Cardiac fibroblast (primary cell): ENCODE measurements around the gene GATA5.
A peak's percentile ranks its signal among the peaks of the same experiment; 100 is the strongest.

Experiments
- DNase-seq, 2 donors: peaks; one replicate each; pipeline versions ENCODE4 v3.0.0 to v3.0.0-alpha.2; 2010; ENCODE audit warnings: low read depth in 2 of 2
- H3K4me3 ChIP-seq, 2 donors: replicated peaks in 1 of 2; 1 replicate in 1 of 2; 2 replicates in 1 of 2; pipeline ENCODE4 v1.5.1; 2011; ENCODE audit warnings: low read depth in 2 of 2, low read length in 2 of 2, mild to moderate bottlenecking in 2 of 2, moderate library complexity in 1 of 2
- TF ChIP-seq, protein P1 (sequence below): IDR thresholded peaks from one replicate; pipeline ENCODE4 v1.5.1; 2011; ENCODE audit warnings: low read depth, mild to moderate bottlenecking, low read length, inconsistent platforms

GATA5 gene

DNA sequence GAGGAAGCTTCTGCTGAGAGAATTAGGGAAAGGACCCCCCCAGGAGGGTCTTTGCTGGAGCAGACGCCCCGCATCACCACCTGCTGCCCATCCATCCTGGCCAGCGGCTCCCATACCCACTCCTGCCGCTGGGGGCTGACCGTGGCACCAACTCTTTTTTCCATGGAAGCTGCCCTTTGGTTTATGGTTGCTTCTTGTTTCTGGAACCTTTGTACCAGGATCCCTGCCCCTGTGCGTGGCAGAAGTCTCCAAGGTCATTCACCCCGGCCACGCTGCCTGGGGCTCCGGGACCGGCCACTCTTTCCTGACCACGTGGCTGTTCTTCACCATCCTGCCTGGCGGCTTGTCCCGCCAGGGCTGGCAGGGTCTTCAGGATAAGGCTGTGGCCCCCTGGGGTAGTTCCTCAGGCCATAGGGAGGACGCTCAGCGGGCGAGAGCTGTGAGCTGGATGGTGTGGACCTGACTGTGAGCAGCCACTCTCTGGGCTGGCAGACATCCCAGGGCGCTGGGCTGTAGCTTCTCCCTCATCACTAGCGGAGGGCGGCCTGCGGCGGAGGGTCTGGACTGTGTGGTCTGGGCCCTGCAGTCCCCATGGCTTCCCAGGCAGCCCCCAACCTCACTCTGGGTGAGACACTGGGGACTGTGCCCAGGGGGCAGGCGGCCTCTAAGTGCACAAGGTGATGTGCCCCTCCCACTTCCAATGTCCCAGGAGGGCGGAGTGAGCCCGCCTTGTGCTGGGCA is 25.7 kb downstream of the GATA5 start:
- H3K4me3 ChIP-seq: no peak overlapping the region
- TF ChIP-seq, protein P1, sequence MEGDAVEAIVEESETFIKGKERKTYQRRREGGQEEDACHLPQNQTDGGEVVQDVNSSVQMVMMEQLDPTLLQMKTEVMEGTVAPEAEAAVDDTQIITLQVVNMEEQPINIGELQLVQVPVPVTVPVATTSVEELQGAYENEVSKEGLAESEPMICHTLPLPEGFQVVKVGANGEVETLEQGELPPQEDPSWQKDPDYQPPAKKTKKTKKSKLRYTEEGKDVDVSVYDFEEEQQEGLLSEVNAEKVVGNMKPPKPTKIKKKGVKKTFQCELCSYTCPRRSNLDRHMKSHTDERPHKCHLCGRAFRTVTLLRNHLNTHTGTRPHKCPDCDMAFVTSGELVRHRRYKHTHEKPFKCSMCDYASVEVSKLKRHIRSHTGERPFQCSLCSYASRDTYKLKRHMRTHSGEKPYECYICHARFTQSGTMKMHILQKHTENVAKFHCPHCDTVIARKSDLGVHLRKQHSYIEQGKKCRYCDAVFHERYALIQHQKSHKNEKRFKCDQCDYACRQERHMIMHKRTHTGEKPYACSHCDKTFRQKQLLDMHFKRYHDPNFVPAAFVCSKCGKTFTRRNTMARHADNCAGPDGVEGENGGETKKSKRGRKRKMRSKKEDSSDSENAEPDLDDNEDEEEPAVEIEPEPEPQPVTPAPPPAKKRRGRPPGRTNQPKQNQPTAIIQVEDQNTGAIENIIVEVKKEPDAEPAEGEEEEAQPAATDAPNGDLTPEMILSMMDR: peak; percentile 3
- DNase-seq: no peak

DNA sequence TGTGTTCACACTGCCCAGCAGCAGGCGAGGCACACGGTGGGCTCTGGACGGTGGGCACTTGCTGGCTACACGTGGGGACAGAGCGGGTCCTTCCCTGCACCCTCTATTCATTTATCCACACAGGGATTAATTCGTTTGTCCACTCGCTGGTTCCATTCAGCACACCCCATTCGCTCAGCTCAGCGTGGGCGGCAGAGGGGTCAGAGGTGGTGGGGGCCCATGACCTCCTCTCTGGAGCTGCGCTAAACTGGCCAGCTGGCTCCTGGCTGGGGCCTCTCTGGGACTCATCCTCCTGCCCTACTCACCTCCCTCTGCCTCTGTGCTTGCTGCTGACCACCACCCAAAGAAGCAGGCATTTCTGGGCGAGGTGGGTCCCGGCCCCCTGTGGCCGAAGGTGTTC is 27.0 kb downstream of the GATA5 start:
- no peak for DNase-seq
- TF ChIP-seq, protein P1: no peak
- no peak overlapping the region for H3K4me3 ChIP-seq

DNA sequence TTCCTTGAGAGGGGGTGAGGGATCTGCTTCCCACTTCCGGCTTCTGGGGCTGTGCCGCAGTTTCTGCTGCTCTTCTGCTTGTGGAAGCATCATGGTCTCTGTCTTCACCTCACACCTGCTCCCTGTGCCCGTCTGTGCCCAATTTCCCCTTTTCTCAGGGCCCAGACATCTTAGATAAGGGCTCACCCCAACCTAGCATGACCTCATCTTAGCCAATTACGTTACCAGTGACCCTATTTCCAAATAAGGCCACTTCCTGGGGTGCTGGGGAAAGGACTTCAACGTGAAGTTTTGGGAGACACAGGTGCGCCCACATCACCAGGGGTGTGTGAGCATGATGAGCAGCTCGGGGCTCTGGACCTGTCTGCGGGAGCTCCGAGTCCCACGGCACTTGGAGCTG is 27.8 kb downstream of the GATA5 start:
- DNase-seq: no peak
- TF ChIP-seq, protein P1: no peak
- no peak overlapping the region for H3K4me3 ChIP-seq

DNA sequence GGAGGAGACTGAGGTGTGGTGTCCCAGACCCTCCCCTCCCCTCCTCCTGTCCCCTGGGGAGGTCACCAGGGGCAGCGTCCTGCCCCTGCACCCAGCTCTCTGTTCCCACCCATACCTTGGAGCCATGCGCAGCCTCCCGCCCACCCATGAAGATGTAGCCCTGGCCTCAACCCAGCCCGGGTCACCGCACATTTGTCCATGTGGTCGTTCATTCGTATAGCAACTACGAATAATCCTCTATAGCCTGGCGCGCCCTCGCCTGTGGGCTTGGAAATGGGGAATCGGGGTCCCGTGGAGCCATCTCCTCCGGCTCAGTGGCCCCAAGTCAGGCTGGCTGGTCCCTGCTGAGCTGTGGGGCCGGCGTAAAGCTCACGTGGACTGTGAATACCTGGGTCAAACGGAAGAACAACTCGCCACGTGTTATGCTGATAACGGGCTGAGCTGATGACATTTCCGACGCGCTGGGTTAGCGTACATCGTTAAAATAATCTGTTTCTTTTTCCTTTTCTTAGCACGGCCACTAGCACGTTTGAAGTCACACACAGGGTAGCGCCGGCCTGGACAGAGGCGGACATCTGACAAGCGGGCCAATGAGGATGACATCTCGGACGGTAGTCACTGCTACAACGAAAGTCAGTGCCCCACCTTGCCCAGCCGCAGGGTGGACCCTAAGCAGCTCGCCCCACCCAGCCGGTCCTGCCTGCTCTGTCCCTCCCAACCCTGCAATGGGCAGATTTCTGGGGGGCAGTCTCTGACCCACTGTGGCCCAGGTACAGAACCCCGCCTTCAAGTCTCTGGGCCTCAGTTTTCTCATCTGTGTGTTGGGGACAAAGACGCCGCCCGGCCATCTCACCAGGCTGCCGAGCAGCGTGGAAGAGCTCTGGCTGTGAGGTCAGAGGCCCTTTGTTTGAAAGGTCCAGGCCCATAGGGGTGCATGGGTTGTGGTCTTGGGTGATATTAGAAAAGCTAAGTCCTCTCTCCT is 28.6 kb downstream of the GATA5 start:
- DNase-seq: no peak

DNA sequence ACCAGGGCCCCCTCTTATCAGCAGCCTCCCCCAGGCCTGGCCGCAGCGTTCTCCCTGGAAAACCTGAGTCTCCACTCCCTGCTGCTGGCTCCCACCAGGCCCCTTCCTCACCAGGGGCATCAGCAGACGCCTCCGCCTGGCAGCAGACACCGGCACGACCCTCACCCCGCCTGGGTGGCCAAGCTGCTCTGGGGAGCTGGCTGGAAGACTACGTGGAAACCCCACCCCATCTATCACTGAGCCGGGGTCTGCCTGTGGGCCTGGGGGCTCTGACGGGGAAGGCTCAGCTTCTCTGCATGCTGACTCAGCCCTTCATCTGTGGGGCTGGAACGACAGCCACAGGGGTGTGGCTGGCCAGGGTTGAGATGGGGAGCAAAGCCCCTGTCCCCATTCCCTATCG is 29.3 kb downstream of the GATA5 start:
- TF ChIP-seq, protein P1: no peak
- H3K4me3 ChIP-seq: no peak overlapping the region
- no peak for DNase-seq

More for the DNA sequence above, 28.6 kb downstream of the GATA5 start:
- no peak overlapping the region for H3K4me3 ChIP-seq
- TF ChIP-seq, protein P1: no peak

DNA sequence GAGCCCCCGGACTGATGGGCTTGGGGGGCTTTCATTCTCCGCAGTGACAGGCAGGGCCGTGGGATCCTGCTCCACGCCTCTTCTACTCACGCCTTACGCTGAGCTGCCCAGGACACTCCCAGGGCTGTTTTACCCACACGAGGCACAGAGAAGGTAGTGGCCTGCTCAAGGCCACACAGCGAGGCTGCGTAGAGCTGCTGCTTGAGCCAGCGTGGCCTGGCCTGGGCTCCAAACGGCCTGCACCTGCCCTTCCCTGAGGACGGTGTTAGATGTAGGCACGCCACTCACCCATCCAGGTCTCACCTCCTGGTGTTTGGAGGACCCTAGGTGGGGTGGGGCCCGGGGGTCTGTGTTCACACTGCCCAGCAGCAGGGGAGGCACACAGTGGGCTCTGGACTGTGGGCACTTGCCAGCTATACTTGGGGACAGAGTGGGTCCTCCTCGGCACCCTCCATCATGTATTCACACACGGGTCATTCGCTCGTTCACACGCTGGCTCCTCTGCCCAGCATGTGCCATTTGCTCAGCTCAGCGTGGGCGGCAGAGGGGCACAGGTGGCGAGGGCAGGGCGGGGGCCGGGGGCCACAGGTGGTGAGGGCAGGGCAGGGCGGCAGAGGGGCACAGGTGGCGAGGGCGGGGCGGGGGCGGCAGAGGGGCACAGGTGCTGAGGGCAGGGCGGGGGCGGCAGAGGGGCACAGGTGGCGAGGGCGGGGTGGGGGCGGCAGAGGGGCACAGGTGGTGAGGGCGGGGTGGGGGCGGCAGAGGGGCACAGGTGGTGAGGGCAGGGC is 30.0 kb downstream of the GATA5 start:
- no peak for DNase-seq
- no peak overlapping the region for H3K4me3 ChIP-seq
- TF ChIP-seq, protein P1: no peak
